Stimulated activated CD8-positive, alpha-beta memory T cell treated with anti-CD3 and anti-CD28 coated beads, Interleukin-15, amount 100 ng/mL, for 48 hours (primary cell): Measurements from ENCODE around the gene LRRC7.

ENCODE experiments used
- DNase-seq, 2 donors: peaks; one replicate each; pipeline ENCODE4 v3.0.0-alpha.2; 2020; ENCODE audit warnings: low read depth in 2 of 2

The LRRC7 gene

DNA sequence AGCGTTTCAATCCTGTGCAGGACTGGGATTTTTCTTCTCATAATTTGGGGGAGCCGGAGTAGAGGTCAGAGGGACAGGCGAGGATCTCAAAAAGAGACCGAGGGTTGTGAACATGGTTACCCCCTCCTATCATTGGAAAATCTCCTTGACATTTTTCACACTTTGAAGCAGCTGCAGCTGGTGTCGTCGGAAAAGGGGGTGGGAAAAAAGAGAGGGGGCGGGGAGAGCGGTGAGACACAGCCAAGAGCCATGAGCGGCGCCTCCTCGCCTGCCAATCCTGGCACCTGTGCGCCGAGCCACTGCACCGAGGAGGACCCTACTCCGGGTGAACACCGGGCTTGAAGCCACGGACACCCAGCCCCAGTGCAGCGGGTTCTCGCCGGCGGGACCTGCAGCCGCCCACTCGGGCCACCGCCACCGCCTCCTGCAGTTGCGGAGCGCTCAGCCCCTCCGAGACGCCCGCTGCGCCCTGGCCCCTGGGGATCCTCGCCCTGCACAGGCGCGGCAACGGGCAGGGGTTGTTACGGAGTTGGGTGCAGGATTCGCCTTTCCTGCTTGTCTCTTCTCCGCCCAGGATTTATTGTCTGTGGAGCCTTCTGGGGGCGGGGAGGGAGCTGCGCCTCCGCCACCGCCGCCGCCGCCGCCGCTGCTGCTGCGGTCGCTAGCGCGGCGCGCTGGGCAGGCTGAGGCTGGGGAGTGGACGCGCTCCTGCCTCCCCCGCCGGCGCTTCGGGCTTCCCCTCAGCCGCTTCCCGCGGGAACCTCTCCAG, at the start of gene LRRC7:
Gene LRRC7 (plus strand): TSS at position 271 of the 769 bp plus-strand sequence. CDS start 718 bp downstream, outside the sequence.
- DNase-seq, result no peak

DNA sequence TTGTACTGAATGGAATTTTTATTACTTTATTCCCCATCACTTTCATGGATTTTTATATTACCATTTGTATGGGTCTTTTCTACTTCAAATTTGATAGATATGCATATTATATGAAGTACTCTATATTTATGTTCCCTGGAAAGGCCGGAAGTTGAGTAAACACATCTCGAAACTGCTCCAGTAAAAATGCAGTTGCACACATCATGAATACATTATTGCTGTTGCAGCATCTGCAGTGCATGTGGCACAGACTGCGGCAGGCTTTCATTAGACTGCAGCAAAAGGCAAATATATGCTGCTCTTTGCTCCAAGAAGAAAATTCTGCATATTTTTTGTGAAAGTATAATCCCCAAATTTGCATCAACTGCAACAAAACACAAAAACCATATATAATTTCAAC, 48.7 kb upstream of the LRRC7 start:
- DNase-seq, result no peak

- no peak for DNase-seq
These were observed 47.4 kb upstream of the LRRC7 start for GRCh38 chr1:69520326-69520725.

GRCh38 chr1:69523032-69523431, 44.7 kb upstream of the LRRC7 start:
- DNase-seq, result no peak

DNA sequence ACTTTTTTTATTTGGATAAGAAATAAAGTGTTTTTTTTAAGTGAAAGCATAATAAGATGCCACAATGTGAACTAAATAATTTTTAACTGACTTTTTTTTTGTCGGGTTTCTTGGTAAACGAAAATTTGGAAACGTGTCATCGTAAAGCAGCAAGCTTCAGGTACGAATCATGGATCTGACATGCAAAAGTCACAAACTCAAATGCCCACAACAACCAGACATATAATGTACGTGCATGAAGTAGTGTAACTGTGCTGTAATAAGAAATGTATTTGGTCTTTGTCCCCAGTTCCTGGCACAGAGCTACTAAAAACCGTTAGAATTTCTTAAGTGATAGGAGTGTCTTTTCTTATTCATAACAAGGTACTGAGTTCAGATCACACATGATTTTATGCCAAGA, 44.3 kb upstream of the LRRC7 start:
- DNase-seq, result no peak

DNA sequence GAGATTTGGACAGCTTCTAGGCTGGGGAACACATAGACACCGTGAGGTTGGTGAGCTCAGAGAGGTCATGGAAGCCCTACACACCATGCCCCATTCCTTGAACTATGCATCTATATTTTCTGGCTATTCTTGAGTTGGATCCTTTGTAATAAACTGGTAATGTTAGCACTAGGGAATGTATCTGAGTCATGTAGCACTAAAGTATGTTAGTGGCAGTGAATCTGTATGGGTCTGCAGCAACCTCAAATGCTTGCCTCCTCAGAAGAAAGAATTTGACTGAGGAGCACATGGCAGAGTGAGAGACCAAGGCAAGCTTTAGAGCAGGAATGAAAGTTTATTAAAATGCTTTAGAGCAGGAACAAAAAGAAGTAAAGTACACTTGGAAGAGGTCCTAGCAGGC, 43.7 kb upstream of the LRRC7 start:
- DNase-seq, result no peak

- no peak for DNase-seq
These were observed 40.4 kb upstream of the LRRC7 start for GRCh38 chr1:69527273-69527672.

GRCh38 chr1:69528376-69528775, 39.3 kb upstream of the LRRC7 start:
- no peak for DNase-seq

DNA sequence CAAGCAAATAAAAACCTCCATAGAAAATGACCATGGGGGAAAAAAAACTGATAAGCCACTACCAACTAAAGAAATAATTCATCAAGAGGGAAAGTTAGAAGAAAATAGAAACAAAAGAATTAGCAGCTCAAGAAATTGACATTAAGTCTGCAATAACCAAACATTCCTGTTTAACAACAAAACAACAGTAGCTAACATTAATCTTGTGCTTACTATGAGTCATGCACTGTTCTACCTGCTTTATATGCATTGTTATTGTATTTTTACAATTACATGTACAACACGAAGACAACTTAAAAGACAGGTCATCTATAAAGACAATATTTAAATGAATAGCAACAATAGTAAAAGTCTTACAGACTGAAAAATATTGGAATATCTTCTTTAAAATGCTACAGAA, 34.4 kb upstream of the LRRC7 start:
- DNase-seq, result no peak

GRCh38 chr1:69534829-69535228, 32.9 kb upstream of the LRRC7 start:
- no peak for DNase-seq

GRCh38 chr1:69535490-69535889, 32.2 kb upstream of the LRRC7 start:
- DNase-seq, result no peak

DNA sequence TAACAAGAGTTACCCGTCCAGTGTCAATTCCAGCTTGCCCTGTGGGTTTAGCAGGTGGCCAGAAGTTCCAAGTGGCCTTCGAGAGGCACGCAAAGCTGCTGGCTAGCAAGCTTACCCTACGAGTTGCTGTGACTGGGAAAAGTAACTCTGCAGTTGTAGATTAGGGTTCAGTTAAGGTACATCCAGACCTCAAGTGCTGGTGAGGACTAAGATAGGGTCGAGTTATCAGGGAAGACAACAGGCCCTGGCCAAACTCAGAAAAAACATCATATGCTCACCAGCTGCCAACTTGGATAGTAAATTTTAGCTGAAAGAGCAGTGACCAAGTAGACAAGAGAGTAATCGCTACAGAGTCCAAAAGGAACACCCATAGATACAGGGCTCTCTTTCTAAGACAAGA, 27.7 kb upstream of the LRRC7 start:
- DNase-seq, result no peak

- no peak for DNase-seq
These were observed 16.0 kb upstream of the LRRC7 start for GRCh38 chr1:69551476-69552324.

DNA sequence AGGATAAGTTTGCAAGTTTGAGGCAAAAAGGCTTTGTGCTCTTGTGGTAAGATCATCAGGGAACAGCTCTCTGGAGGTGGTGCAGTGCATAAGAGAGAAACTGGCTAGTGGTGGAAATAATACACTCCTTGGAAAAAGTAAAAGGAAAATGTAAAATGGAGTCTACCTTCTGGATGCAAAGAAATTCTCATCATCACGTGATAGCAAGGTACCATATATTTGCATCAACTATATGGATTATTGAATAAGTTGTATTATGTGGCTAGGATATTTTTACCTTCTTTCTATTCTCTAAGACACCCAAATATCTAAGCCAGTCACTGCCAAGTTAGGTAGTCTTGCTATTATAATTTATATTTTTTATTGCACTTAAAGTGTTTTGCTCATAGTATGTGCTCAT, 14.0 kb upstream of the LRRC7 start:
- DNase-seq, result no peak

DNA sequence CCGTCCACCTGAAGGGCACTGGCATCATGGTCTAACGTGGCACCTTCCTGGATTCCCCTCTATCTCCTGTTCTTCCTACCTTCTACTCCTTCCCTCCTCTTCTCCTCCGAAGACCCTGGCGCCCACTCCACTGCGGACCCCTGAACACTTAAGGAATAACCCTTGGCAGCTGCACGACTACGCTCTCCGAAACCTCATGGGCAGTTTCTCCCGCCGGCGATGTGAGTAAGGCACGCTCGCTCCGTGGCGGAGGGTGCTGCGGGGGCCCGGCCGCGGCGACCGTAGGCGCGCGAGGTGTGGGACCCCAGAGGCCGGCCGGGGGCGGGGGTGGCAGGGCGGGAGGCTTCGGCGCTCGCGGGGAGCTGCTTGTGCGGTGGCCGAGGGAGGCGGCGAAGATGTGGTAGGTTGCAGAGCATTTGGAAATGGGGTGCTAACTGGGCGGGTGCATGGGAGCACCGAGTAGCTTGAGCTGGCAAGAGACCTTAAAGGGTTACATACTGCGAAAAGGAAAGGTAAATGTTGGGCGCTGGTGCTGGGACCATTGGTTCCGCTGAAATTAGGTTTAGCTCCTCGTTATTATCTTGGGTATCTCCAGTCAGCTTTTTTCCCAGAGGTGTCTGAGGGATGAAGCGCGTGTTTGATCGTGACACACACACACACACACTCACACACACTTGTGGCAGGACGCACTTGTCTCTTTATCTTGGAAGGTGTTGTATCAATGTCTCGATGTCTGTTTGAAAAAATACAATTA, 876 bp downstream of the LRRC7 start:
- no peak for DNase-seq

- no peak for DNase-seq
These were observed 1.4 kb downstream of the LRRC7 start for GRCh38 chr1:69569175-69569541.

DNA sequence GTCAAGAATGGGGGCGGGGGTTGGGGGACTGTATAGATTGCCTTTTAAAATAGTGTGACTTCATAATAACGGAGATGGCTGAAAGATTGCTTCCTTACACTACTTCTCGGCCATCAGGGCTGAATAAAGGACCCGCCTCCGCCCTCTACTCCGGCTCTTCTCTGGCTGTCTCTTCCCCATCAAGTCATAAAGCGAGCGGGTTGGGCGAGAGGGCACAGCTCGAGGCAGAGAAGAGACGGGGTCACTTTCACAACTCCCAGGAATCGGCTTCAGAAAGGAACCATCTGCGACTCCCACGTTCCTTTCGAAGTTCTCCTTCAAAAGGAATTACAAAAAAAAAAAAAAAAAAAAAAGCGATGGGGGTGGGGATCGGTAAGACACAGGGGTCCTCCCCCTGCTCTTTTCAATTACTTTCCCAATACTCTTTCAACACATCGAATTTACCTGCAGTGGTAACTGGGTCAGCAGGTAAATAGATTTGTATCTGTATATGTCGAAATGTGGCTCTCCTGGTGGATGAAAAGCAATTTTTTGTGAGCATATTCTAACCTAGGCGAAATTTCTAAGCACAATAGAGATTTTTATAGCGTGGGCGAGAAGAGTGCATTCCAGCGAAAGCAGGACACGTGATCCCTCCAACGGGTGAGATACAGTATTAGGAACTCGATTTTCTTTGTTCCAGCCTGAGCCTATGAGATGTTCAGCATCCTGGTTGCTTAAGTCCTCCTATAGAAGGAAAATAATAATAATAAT, 2.0 kb downstream of the LRRC7 start:
- DNase-seq, result no peak

DNA sequence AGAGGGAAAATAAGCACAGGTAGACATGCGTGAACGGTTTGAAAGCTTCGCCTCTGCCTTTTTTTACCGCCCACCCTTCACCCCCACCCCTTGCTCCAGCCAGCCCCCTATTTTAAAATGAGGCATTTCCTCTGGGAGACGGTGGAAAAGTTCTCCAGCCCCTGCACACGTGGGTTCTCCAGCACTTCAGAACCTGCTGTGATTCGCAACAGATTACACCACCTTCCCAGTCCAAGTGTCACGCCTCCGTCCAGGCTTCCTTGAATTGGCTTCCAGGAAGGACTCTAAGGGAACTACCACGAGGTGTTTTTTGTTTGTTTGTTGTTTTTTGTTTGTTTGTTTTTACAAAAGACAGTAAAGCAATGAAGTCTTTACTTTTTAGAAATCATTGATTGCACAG, 2.6 kb downstream of the LRRC7 start:
- DNase-seq, result no peak

- no peak for DNase-seq
These were observed 5.2 kb downstream of the LRRC7 start for GRCh38 chr1:69572921-69573320.

DNA sequence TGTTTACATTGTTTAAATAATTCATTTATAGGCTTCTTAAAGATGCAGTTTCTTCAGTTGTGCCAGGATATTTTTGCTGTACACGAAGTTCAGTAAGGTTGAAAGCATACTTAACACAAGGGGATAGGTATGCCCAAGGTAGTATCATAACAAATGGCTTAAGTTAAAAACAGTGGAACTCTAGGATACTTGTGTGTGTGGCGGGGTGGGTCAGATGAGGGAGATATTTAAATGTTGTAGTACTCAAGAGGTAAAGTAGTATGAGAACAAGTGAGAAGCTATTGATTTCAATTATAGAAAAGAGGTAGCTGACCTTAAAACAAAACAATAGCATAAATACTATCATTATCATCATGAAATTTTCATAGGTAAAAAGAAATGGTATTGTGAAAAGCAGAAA, 6.2 kb downstream of the LRRC7 start:
- no peak for DNase-seq

GRCh38 chr1:69585666-69586065, 17.9 kb downstream of the LRRC7 start:
- DNase-seq, result no peak

- no peak for DNase-seq
These were observed 19.7 kb downstream of the LRRC7 start for GRCh38 chr1:69587391-69587790.
